Measurements from ENCODE around the gene HDGFL2.

The HDGFL2 gene

GRCh38 chr19:4434391-4434790 is 37.7 kb upstream of the HDGFL2 start:
- Histone ChIP-seq H3K36me3 (ENCODE audit: control insufficient read depth, insufficient read depth, low read length, severe bottlenecking) (peaks cover 28% of the 10 kb centered on the region), H3K4me3 (ENCODE audit: low read length) (no peak overlapping the region), H3K27me3 (replicated peaks; ENCODE audit: control insufficient read depth, insufficient read depth, low read length) (no peaks in the 10 kb centered on the region), H3K4me1 (ENCODE audit: control insufficient read depth, insufficient read depth, low read length) (no peaks in the 10 kb centered on the region), H3K9me3 (ENCODE audit: control insufficient read depth, low read length) (no peaks in the 10 kb centered on the region), H3K9ac (ENCODE audit: low read length) (no peak overlapping the region)
- DNase-seq (ENCODE audit: low read depth): no peak

GRCh38 chr19:4436231-4436630 is 35.9 kb upstream of the HDGFL2 start:
- Histone ChIP-seq H3K4me3 (ENCODE audit: low read length) (no peak overlapping the region), H3K36me3 (ENCODE audit: control insufficient read depth, insufficient read depth, low read length, severe bottlenecking) (peaks cover 20% of the 10 kb centered on the region), H3K4me1 (ENCODE audit: control insufficient read depth, insufficient read depth, low read length) (no peaks in the 10 kb centered on the region), H3K9me3 (ENCODE audit: control insufficient read depth, low read length) (no peaks in the 10 kb centered on the region), H3K27me3 (replicated peaks; ENCODE audit: control insufficient read depth, insufficient read depth, low read length) (no peaks in the 10 kb centered on the region), H3K9ac (ENCODE audit: low read length) (no peak overlapping the region)
- no peak for DNase-seq (ENCODE audit: low read depth)

- Histone ChIP-seq H3K4me1 (ENCODE audit: control insufficient read depth, insufficient read depth, low read length) (no peaks in the 10 kb centered on the region), H3K27me3 (replicated peaks; ENCODE audit: control insufficient read depth, insufficient read depth, low read length) (no peaks in the 10 kb centered on the region), H3K4me3 (ENCODE audit: low read length) (no peak overlapping the region), H3K9ac (ENCODE audit: low read length) (no peak overlapping the region), H3K36me3 (ENCODE audit: control insufficient read depth, insufficient read depth, low read length, severe bottlenecking) (peaks cover 14% of the 10 kb centered on the region), H3K9me3 (ENCODE audit: control insufficient read depth, low read length) (no peaks in the 10 kb centered on the region)
- DNase-seq (ENCODE audit: low read depth): no peak
These were observed 35.0 kb upstream of the HDGFL2 start for GRCh38 chr19:4437103-4437502.

- DNase-seq (ENCODE audit: low read depth): no peak
- H3K9ac ChIP-seq (ENCODE audit: low read length): no peak overlapping the region
These were observed 32.9 kb upstream of the HDGFL2 start for GRCh38 chr19:4439243-4439642.

GRCh38 chr19:4441994-4442818 is 29.9 kb upstream of the HDGFL2 start:
- H3K36me3 ChIP-seq (ENCODE audit: control insufficient read depth, insufficient read depth, low read length, severe bottlenecking): peaks cover 28% of the 10 kb centered on the region
- H3K4me3 ChIP-seq (ENCODE audit: low read length): no peak overlapping the region
- no peak overlapping the region for H3K9ac ChIP-seq (ENCODE audit: low read length)
- no peaks in the 10 kb centered on the region for H3K9me3 ChIP-seq (ENCODE audit: control insufficient read depth, low read length)
- no peaks in the 10 kb centered on the region for H3K27me3 ChIP-seq (replicated peaks; ENCODE audit: control insufficient read depth, insufficient read depth, low read length)
- peaks cover 12% of the 10 kb centered on the region for H3K4me1 ChIP-seq (ENCODE audit: control insufficient read depth, insufficient read depth, low read length)
- no peak for DNase-seq (ENCODE audit: low read depth)

More at GRCh38 chr19:4439243-4439642, 32.9 kb upstream of the HDGFL2 start:
- Histone ChIP-seq H3K27me3 (replicated peaks; ENCODE audit: control insufficient read depth, insufficient read depth, low read length) (no peaks in the 10 kb centered on the region), H3K4me3 (ENCODE audit: low read length) (no peak overlapping the region), H3K4me1 (ENCODE audit: control insufficient read depth, insufficient read depth, low read length) (no peaks in the 10 kb centered on the region), H3K9me3 (ENCODE audit: control insufficient read depth, low read length) (no peaks in the 10 kb centered on the region), H3K36me3 (ENCODE audit: control insufficient read depth, insufficient read depth, low read length, severe bottlenecking) (peaks cover 3% of the 10 kb centered on the region)

GRCh38 chr19:4442819-4443146 is 29.3 kb upstream of the HDGFL2 start:
- Histone ChIP-seq H3K36me3 (ENCODE audit: control insufficient read depth, insufficient read depth, low read length, severe bottlenecking) (peaks cover 34% of the 10 kb centered on the region), H3K4me1 (ENCODE audit: control insufficient read depth, insufficient read depth, low read length) (peaks cover 12% of the 10 kb centered on the region), H3K9ac (ENCODE audit: low read length) (no peak overlapping the region), H3K9me3 (ENCODE audit: control insufficient read depth, low read length) (no peaks in the 10 kb centered on the region), H3K4me3 (ENCODE audit: low read length) (no peak overlapping the region), H3K27me3 (replicated peaks; ENCODE audit: control insufficient read depth, insufficient read depth, low read length) (no peaks in the 10 kb centered on the region)
- no peak for DNase-seq (ENCODE audit: low read depth)

GRCh38 chr19:4443188-4443587 is 28.9 kb upstream of the HDGFL2 start:
- DNase-seq (ENCODE audit: low read depth): no peak
- Histone ChIP-seq H3K27me3 (replicated peaks; ENCODE audit: control insufficient read depth, insufficient read depth, low read length) (no peaks in the 10 kb centered on the region), H3K36me3 (ENCODE audit: control insufficient read depth, insufficient read depth, low read length, severe bottlenecking) (peaks cover 38% of the 10 kb centered on the region), H3K4me1 (ENCODE audit: control insufficient read depth, insufficient read depth, low read length) (peaks cover 12% of the 10 kb centered on the region), H3K9me3 (ENCODE audit: control insufficient read depth, low read length) (no peaks in the 10 kb centered on the region), H3K9ac (ENCODE audit: low read length) (no peak overlapping the region), H3K4me3 (ENCODE audit: low read length) (no peak overlapping the region)

GRCh38 chr19:4443966-4444764 is 27.9 kb upstream of the HDGFL2 start:
- Histone ChIP-seq H3K27me3 (replicated peaks; ENCODE audit: control insufficient read depth, insufficient read depth, low read length) (no peaks in the 10 kb centered on the region), H3K4me1 (ENCODE audit: control insufficient read depth, insufficient read depth, low read length) (peaks cover 12% of the 10 kb centered on the region), H3K9ac (ENCODE audit: low read length) (no peak overlapping the region), H3K9me3 (ENCODE audit: control insufficient read depth, low read length) (no peaks in the 10 kb centered on the region), H3K36me3 (ENCODE audit: control insufficient read depth, insufficient read depth, low read length, severe bottlenecking) (peaks cover 48% of the 10 kb centered on the region), H3K4me3 (ENCODE audit: low read length) (no peak overlapping the region)
- DNase-seq (ENCODE audit: low read depth): no peak

- Histone ChIP-seq H3K36me3 (ENCODE audit: control insufficient read depth, insufficient read depth, low read length, severe bottlenecking) (peaks cover 56% of the 10 kb centered on the region), H3K4me3 (ENCODE audit: low read length) (no peak overlapping the region), H3K9me3 (ENCODE audit: control insufficient read depth, low read length) (no peaks in the 10 kb centered on the region), H3K27me3 (replicated peaks; ENCODE audit: control insufficient read depth, insufficient read depth, low read length) (no peaks in the 10 kb centered on the region), H3K9ac (ENCODE audit: low read length) (no peak overlapping the region), H3K4me1 (ENCODE audit: control insufficient read depth, insufficient read depth, low read length) (peaks cover 16% of the 10 kb centered on the region)
- DNase-seq (ENCODE audit: low read depth): peak; percentile 35
These were observed 27.0 kb upstream of the HDGFL2 start for GRCh38 chr19:4444765-4445741.

GRCh38 chr19:4445963-4446703 is 26.0 kb upstream of the HDGFL2 start:
- Histone ChIP-seq H3K4me1 (ENCODE audit: control insufficient read depth, insufficient read depth, low read length) (peaks cover 16% of the 10 kb centered on the region), H3K4me3 (ENCODE audit: low read length) (no peak overlapping the region), H3K27me3 (replicated peaks; ENCODE audit: control insufficient read depth, insufficient read depth, low read length) (no peaks in the 10 kb centered on the region), H3K9me3 (ENCODE audit: control insufficient read depth, low read length) (no peaks in the 10 kb centered on the region), H3K36me3 (ENCODE audit: control insufficient read depth, insufficient read depth, low read length, severe bottlenecking) (peaks cover 64% of the 10 kb centered on the region), H3K9ac (ENCODE audit: low read length) (no peak overlapping the region)
- no peak for DNase-seq (ENCODE audit: low read depth)

Measured in adipocyte (in vitro differentiated cells).